ENCODE data around the gene KLK13. TPM values are rescaled to one million over a fixed set of nuclear protein-coding genes. Genes with fewer than 3 reads are reported as not detected.

The KLK13 gene
- total RNA-seq, 2 experiments from 2014 or later = not detected

GRCh38 chr19:51043497-51043896 is 21.4 kb downstream of the KLK13 start:
- H3K4me3 ChIP-seq (ENCODE audit: low read length) = no peak overlapping the region
- no peaks in the 10 kb centered on the region for H3K4me1 ChIP-seq (ENCODE audit: insufficient read depth, low read length)
- Mint-ChIP-seq H3K27me3 (peaks cover 4% of the 10 kb centered on the region), H3K27ac (no peak overlapping the region), H3K4me3 (no peak overlapping the region), H3K4me1 (ENCODE audit: low read depth) (no peaks in the 10 kb centered on the region), H3K36me3 (ENCODE audit: low read depth) (no peaks in the 10 kb centered on the region), H3K9me3 (no peaks in the 10 kb centered on the region)
- H3K27ac ChIP-seq (ENCODE audit: low read depth in 1 of 2, low read length in 2 of 2) = no peak overlapping the region
- CTCF ChIA-PET = no interaction called here
- intact Hi-C loops (cut with DNase I, micrococcal nuclease) = no loop called here
- no peak for TF ChIP-seq CTCF (IDR thresholded peaks at IDR 0.05)
- no peaks in the 10 kb centered on the region for H3K36me3 ChIP-seq (ENCODE audit: insufficient read depth, low read length)
- H3K27me3 ChIP-seq (ENCODE audit: control insufficient read depth in 1 of 2, insufficient read depth in 2 of 2, low read length in 2 of 2) = peaks cover 3 to 6% of the 10 kb centered on the region in 2 experiments
- H3K9me3 ChIP-seq (ENCODE audit: control insufficient read depth in 1 of 2, insufficient read depth in 1 of 2, low read length in 2 of 2) = peaks cover 0 to 4% of the 10 kb centered on the region in 2 experiments
- POLR2A ChIA-PET = no interaction called here
- ATAC-seq (ENCODE audit: poor library complexity) (no peak), DNase-seq (no peak)

GRCh38 chr19:51040151-51040550 is 24.7 kb downstream of the KLK13 start:
- Mint-ChIP-seq H3K27me3 (no peaks in the 10 kb centered on the region), H3K27ac (no peak overlapping the region), H3K9me3 (no peaks in the 10 kb centered on the region), H3K36me3 (ENCODE audit: low read depth) (no peaks in the 10 kb centered on the region), H3K4me3 (no peak overlapping the region), H3K4me1 (ENCODE audit: low read depth) (no peaks in the 10 kb centered on the region)
- Histone ChIP-seq H3K9me3 (ENCODE audit: control insufficient read depth in 1 of 2, insufficient read depth in 1 of 2, low read length in 2 of 2) (peaks cover 0 to 4% of the 10 kb centered on the region in 2 experiments), H3K36me3 (ENCODE audit: insufficient read depth, low read length) (no peaks in the 10 kb centered on the region), H3K4me1 (ENCODE audit: insufficient read depth, low read length) (no peaks in the 10 kb centered on the region), H3K4me3 (ENCODE audit: low read length) (no peak overlapping the region), H3K27me3 (ENCODE audit: control insufficient read depth in 1 of 2, insufficient read depth in 2 of 2, low read length in 2 of 2) (no peaks in the 10 kb centered on the region), H3K27ac (ENCODE audit: low read depth in 1 of 2, low read length in 2 of 2) (no peak overlapping the region)
- ATAC-seq (ENCODE audit: poor library complexity) (no peak), DNase-seq (no peak)
- TF ChIP-seq CTCF (IDR thresholded peaks at IDR 0.05) = no peak
- intact Hi-C loops (cut with DNase I, micrococcal nuclease) = no loop called here
- ChIA-PET CTCF (no interaction called here), POLR2A (no interaction called here)

DNA sequence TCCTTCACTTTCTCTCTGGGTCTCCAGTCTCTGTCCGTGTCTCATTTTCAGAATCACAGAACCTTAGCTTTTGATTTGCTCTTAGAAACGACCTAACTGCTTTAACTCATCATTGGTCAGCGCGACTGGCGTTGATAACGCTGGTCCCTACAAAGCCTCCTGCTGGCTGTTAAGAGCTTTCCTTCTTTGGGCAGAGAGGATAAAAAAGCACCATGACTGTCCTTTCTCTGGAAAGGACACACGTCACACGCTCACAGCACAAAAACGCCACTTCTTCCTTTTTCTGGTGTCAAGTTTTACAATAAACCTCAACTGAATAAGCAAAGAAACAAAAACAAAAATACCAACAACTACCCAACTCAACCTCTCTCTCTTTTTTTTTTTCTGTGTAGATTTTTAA is 28.4 kb downstream of the KLK13 start:
- Mint-ChIP-seq H3K36me3 (ENCODE audit: low read depth) (no peaks in the 10 kb centered on the region), H3K4me1 (ENCODE audit: low read depth) (no peaks in the 10 kb centered on the region), H3K4me3 (no peak overlapping the region), H3K27ac (no peak overlapping the region), H3K27me3 (peaks cover 15% of the 10 kb centered on the region), H3K9me3 (no peaks in the 10 kb centered on the region)
- Histone ChIP-seq H3K27ac (ENCODE audit: low read depth in 1 of 2, low read length in 2 of 2) (no peak overlapping the region), H3K27me3 (ENCODE audit: control insufficient read depth in 1 of 2, insufficient read depth in 2 of 2, low read length in 2 of 2) (peaks cover 0 to 2% of the 10 kb centered on the region in 2 experiments), H3K36me3 (ENCODE audit: insufficient read depth, low read length) (no peaks in the 10 kb centered on the region), H3K9me3 (ENCODE audit: control insufficient read depth in 1 of 2, insufficient read depth in 1 of 2, low read length in 2 of 2) (peaks cover 0 to 8% of the 10 kb centered on the region in 2 experiments), H3K4me1 (ENCODE audit: insufficient read depth, low read length) (no peaks in the 10 kb centered on the region), H3K4me3 (ENCODE audit: low read length) (no peak overlapping the region)
- ChIA-PET POLR2A (no interaction called here), CTCF (no interaction called here)
- ATAC-seq (ENCODE audit: poor library complexity) (no peak), DNase-seq (no peak)
- TF ChIP-seq CTCF (IDR thresholded peaks at IDR 0.05) = no peak
- intact Hi-C loops (cut with DNase I, micrococcal nuclease) = no loop called here

Measured in CD4-positive, alpha-beta T cell (primary cell).